HepG2 (cell line): ENCODE data around the gene LPCAT4.

Experiments
- ELF3 ChIP-seq: IDR thresholded peaks from 2 replicates; pipeline ENCODE4 v1.6.1; 2016; ENCODE audit warnings: missing genetic modification reagents, missing compliant biosample characterization
- EZH2 ChIP-seq: conservative IDR thresholded peaks from 2 replicates; pipeline ENCODE4 v1.6.1; 2012; ENCODE audit warnings: mild to moderate bottlenecking, low read depth, low read length, moderate library complexity
- NFKB2 ChIP-seq: sonication (generic); formaldehyde crosslinking; IDR thresholded peaks from 2 replicates; pipeline ENCODE4 v1.4.0; 2020; ENCODE audit warnings: missing genetic modification reagents, borderline replicate concordance
- NR2C2 ChIP-seq: sonication (generic); formaldehyde crosslinking; IDR thresholded peaks from 2 replicates; pipeline ENCODE4 v1.4.0; 2020; ENCODE audit warnings: missing genetic modification reagents, mild to moderate bottlenecking, moderate library complexity, borderline replicate concordance
- NR3C1 ChIP-seq: sonication (generic); formaldehyde crosslinking; IDR thresholded peaks from 2 replicates; pipeline ENCODE4 v1.4.0; 2020; ENCODE audit warnings: missing genetic modification reagents
- POLR2A ChIP-seq, 2 experiments: IDR thresholded peaks; 2 replicates each; pipeline ENCODE4 v1.6.1; 2011; ENCODE audit warnings: low read depth in 2 of 2, low read length in 2 of 2, mild to moderate bottlenecking in 1 of 2, moderate library complexity in 1 of 2; ENCODE audit not compliant: insufficient read depth in 1 of 2
- RNF2 ChIP-seq: fragments of 450-650 bp; conservative IDR thresholded peaks from 2 replicates; pipeline ENCODE4 v1.6.1; 2016; ENCODE audit warnings: low read depth
- ZNF557 ChIP-seq: sonication (generic); formaldehyde crosslinking; IDR thresholded peaks from 2 replicates; pipeline ENCODE4 v1.4.0; 2020; ENCODE audit warnings: missing genetic modification reagents
- TF ChIP-seq, protein P1 (sequence below): sonication (generic); formaldehyde crosslinking; IDR thresholded peaks from 2 replicates; pipeline ENCODE4 v1.4.0; 2020; ENCODE audit warnings: mild to moderate bottlenecking, missing genetic modification reagents
- TF ChIP-seq, protein P2 (sequence below): IDR thresholded peaks from 2 replicates; pipeline ENCODE4 v1.4.0; 2020; ENCODE audit warnings: mild to moderate bottlenecking, missing genetic modification reagents
- TF ChIP-seq, protein P3 (sequence below): sonication (generic); formaldehyde crosslinking; IDR thresholded peaks from 2 replicates; pipeline ENCODE4 v1.4.0; 2020; ENCODE audit warnings: mild to moderate bottlenecking, missing genetic modification reagents
- TF ChIP-seq, protein P4 (sequence below): sonication (generic); formaldehyde crosslinking; IDR thresholded peaks from one replicate; pipeline ENCODE4 v1.5.1; 2020; ENCODE audit warnings: mild to moderate bottlenecking, missing genetic modification reagents; ENCODE audit errors: not compliant biosample characterization
- TF ChIP-seq, protein P5 (sequence below): sonication (generic); formaldehyde crosslinking; IDR thresholded peaks from 2 replicates; pipeline ENCODE4 v1.8.1; 2023; ENCODE audit warnings: missing genetic modification reagents, mild to moderate bottlenecking, borderline replicate concordance
- TF ChIP-seq, protein P6 (sequence below): sonication (generic); formaldehyde crosslinking; IDR thresholded peaks from 2 replicates; pipeline ENCODE4 v1.4.0; 2020; ENCODE audit warnings: missing genetic modification reagents

DNA sequence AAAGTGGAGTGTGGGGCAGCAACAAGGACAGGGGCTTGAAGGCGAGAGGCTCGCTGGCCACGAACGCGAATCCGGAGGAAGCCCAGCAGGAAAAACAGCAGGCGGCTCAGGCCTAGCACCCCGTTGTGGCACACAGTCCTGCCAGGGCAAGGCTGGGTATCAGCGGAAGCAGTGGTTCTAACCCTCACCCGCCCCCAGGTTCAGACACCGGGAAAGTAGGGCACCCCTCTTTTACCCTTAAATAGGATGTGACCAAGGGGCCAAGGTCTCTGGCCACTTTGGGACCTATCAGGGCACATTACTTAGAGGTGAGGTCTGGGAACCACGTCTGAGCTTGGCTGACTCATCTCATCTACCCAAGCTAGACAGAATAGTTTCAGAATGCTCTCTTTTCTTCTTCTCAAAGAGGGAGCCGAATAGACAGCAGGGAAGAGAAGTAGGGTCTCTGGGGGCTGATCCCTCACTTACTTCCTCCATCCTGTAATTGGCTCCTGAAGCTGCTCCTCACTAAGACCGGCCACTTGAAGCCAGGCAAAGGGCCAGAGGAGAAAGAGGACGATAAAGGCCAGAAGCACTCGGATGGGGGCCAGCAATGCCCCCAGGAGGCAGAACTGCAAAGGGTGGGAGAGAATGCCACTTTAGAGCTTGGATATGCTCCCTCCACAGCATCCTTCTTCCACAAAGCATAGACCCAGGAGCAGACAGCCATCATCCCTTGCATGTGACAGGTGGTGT is 1.7 kb downstream of the LPCAT4 start:
- TF ChIP-seq, protein P1, sequence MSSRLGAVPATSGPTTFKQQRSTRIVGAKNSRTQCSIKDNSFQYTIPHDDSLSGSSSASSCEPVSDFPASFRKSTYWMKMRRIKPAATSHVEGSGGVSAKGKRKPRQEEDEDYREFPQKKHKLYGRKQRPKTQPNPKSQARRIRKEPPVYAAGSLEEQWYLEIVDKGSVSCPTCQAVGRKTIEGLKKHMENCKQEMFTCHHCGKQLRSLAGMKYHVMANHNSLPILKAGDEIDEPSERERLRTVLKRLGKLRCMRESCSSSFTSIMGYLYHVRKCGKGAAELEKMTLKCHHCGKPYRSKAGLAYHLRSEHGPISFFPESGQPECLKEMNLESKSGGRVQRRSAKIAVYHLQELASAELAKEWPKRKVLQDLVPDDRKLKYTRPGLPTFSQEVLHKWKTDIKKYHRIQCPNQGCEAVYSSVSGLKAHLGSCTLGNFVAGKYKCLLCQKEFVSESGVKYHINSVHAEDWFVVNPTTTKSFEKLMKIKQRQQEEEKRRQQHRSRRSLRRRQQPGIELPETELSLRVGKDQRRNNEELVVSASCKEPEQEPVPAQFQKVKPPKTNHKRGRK (CRISPR knock-in tag): no peak
- TF ChIP-seq NFKB2 (CRISPR knock-in tag): no peak
- TF ChIP-seq, protein P2, sequence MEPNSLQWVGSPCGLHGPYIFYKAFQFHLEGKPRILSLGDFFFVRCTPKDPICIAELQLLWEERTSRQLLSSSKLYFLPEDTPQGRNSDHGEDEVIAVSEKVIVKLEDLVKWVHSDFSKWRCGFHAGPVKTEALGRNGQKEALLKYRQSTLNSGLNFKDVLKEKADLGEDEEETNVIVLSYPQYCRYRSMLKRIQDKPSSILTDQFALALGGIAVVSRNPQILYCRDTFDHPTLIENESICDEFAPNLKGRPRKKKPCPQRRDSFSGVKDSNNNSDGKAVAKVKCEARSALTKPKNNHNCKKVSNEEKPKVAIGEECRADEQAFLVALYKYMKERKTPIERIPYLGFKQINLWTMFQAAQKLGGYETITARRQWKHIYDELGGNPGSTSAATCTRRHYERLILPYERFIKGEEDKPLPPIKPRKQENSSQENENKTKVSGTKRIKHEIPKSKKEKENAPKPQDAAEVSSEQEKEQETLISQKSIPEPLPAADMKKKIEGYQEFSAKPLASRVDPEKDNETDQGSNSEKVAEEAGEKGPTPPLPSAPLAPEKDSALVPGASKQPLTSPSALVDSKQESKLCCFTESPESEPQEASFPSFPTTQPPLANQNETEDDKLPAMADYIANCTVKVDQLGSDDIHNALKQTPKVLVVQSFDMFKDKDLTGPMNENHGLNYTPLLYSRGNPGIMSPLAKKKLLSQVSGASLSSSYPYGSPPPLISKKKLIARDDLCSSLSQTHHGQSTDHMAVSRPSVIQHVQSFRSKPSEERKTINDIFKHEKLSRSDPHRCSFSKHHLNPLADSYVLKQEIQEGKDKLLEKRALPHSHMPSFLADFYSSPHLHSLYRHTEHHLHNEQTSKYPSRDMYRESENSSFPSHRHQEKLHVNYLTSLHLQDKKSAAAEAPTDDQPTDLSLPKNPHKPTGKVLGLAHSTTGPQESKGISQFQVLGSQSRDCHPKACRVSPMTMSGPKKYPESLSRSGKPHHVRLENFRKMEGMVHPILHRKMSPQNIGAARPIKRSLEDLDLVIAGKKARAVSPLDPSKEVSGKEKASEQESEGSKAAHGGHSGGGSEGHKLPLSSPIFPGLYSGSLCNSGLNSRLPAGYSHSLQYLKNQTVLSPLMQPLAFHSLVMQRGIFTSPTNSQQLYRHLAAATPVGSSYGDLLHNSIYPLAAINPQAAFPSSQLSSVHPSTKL: no peak
- TF ChIP-seq NR2C2 (CRISPR knock-in tag): no peak
- TF ChIP-seq, protein P3, sequence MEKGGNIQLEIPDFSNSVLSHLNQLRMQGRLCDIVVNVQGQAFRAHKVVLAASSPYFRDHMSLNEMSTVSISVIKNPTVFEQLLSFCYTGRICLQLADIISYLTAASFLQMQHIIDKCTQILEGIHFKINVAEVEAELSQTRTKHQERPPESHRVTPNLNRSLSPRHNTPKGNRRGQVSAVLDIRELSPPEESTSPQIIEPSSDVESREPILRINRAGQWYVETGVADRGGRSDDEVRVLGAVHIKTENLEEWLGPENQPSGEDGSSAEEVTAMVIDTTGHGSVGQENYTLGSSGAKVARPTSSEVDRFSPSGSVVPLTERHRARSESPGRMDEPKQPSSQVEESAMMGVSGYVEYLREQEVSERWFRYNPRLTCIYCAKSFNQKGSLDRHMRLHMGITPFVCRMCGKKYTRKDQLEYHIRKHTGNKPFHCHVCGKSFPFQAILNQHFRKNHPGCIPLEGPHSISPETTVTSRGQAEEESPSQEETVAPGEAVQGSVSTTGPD (CRISPR knock-in tag): no peak
- TF ChIP-seq POLR2A (IDR thresholded peaks at IDR 0.05; ENCODE audit: insufficient read depth in 1 of 2, low read depth in 2 of 2, low read length in 2 of 2): no peak
- TF ChIP-seq, protein P4, sequence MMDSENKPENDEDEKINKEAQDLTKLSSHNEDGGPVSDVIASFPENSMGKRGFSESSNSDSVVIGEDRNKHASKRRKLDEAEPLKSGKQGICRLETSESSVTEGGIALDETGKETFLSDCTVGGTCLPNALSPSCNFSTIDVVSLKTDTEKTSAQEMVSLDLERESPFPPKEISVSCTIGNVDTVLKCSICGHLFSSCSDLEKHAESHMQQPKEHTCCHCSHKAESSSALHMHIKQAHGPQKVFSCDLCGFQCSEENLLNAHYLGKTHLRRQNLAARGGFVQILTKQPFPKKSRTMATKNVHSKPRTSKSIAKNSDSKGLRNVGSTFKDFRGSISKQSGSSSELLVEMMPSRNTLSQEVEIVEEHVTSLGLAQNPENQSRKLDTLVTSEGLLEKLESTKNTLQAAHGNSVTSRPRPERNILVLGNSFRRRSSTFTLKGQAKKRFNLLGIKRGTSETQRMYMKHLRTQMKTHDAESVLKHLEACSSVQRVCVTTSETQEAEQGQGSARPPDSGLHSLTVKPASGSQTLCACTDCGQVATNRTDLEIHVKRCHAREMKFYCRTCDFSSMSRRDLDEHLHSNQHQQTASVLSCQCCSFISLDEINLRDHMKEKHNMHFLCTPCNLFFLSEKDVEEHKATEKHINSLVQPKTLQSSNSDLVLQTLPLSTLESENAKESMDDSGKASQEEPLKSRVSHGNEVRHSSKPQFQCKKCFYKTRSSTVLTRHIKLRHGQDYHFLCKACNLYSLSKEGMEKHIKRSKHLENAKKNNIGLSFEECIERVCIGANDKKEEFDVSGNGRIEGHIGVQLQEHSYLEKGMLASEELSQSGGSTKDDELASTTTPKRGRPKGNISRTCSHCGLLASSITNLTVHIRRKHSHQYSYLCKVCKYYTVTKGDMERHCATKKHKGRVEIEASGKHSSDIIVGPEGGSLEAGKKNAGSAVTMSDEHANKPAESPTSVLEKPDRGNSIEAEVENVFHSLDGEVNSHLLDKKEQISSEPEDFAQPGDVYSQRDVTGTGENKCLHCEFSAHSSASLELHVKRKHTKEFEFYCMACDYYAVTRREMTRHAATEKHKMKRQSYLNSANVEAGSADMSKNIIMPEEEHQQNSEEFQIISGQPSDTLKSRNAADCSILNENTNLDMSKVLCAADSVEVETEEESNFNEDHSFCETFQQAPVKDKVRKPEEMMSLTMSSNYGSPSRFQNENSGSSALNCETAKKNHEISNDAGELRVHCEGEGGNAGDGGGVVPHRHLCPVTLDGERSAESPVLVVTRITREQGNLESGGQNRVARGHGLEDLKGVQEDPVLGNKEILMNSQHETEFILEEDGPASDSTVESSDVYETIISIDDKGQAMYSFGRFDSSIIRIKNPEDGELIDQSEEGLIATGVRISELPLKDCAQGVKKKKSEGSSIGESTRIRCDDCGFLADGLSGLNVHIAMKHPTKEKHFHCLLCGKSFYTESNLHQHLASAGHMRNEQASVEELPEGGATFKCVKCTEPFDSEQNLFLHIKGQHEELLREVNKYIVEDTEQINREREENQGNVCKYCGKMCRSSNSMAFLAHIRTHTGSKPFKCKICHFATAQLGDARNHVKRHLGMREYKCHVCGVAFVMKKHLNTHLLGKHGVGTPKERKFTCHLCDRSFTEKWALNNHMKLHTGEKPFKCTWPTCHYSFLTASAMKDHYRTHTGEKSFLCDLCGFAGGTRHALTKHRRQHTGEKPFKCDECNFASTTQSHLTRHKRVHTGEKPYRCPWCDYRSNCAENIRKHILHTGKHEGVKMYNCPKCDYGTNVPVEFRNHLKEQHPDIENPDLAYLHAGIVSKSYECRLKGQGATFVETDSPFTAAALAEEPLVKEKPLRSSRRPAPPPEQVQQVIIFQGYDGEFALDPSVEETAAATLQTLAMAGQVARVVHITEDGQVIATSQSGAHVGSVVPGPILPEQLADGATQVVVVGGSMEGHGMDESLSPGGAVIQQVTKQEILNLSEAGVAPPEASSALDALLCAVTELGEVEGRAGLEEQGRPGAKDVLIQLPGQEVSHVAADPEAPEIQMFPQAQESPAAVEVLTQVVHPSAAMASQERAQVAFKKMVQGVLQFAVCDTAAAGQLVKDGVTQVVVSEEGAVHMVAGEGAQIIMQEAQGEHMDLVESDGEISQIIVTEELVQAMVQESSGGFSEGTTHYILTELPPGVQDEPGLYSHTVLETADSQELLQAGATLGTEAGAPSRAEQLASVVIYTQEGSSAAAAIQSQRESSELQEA: no peak
- no peak for TF ChIP-seq RNF2
- TF ChIP-seq, protein P5, sequence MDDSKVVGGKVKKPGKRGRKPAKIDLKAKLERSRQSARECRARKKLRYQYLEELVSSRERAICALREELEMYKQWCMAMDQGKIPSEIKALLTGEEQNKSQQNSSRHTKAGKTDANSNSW (CRISPR knock-in tag): no peak
- no peak for TF ChIP-seq ZNF557 (CRISPR knock-in tag)
- TF ChIP-seq EZH2: no peak
- TF ChIP-seq NR3C1 (CRISPR knock-in tag): no peak
- TF ChIP-seq, protein P6, sequence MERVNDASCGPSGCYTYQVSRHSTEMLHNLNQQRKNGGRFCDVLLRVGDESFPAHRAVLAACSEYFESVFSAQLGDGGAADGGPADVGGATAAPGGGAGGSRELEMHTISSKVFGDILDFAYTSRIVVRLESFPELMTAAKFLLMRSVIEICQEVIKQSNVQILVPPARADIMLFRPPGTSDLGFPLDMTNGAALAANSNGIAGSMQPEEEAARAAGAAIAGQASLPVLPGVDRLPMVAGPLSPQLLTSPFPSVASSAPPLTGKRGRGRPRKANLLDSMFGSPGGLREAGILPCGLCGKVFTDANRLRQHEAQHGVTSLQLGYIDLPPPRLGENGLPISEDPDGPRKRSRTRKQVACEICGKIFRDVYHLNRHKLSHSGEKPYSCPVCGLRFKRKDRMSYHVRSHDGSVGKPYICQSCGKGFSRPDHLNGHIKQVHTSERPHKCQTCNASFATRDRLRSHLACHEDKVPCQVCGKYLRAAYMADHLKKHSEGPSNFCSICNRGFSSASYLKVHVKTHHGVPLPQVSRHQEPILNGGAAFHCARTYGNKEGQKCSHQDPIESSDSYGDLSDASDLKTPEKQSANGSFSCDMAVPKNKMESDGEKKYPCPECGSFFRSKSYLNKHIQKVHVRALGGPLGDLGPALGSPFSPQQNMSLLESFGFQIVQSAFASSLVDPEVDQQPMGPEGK (CRISPR knock-in tag): no peak
- no peak for TF ChIP-seq ELF3
